ENCODE results near the gene OR10AG1. TPM values are rescaled to one million over a fixed set of nuclear protein-coding genes. Genes with fewer than 3 reads are reported as not detected.

Gene OR10AG1
- total and polyA plus RNA-seq, 10 of the 15 experiments (the other 5 are each of a cell fraction or from before 2014, with no cell fraction given), result not detected

- Histone ChIP-seq H3K27me3 (replicated peaks in 1 of 2; ENCODE audit: control insufficient read depth in 2 of 2, insufficient read depth in 2 of 2, low read length in 1 of 2) (no peaks in the 10 kb centered on the region), H3K36me3 (ENCODE audit: control insufficient read depth in 2 of 2, insufficient read depth in 2 of 2, low read length in 1 of 2) (no peaks in the 10 kb centered on the region), H3K79me2 (ENCODE audit: control insufficient read depth, insufficient read depth, low read length) (no peaks in the 10 kb centered on the region), H2AFZ (ENCODE audit: control insufficient read depth, low read depth, low read length) (no peak overlapping the region), H4K20me1 (ENCODE audit: control insufficient read depth, insufficient read depth) (no peaks in the 10 kb centered on the region), H3K4me2 (ENCODE audit: control insufficient read depth, insufficient read depth) (no peak overlapping the region), H3K4me3 (no peak overlapping the region), H3K9me3 (replicated peaks; ENCODE audit: control insufficient read depth, insufficient read depth, low read length) (no peaks in the 10 kb centered on the region), H3K9ac (ENCODE audit: control insufficient read depth, insufficient read depth, low read length) (no peak overlapping the region), H3K27ac (ENCODE audit: control insufficient read depth, insufficient read depth) (no peak overlapping the region), H3K4me1 (ENCODE audit: control insufficient read depth, insufficient read depth, low read length) (no peaks in the 10 kb centered on the region)
- ChIA-PET CTCF (no interaction called here), SMC1A (ENCODE audit: uncharacterized antibody, unreplicated experiment) (interaction anchor here (1.2 kb wide), 1 partner anchor 12 kb away, joined by 3 read pairs; no protein-coding TSS in a partner anchor), POLR2A (no interaction called here), RAD21 (ENCODE audit: unreplicated experiment) (no interaction called here)
- FAIRE-seq (no peak), DNase-seq (ENCODE audit: low read depth, low spot score) (no peak), ATAC-seq (no peak)
- 45% methylated on average over 5 of the region's 5 CpGs for WGBS (ENCODE audit: insufficient coverage, insufficient replicate concordance, low lambda C conversion rate, missing lambda C conversion rate)
- in situ Hi-C loops (cut with MboI) (no loop called here), intact Hi-C loops (cut with micrococcal nuclease; ENCODE audit: unreplicated experiment) (no loop called here)
- no TSS peak for BruUV-seq (replicated peaks)
- no peak for TF ChIP-seq TCF3 (IDR thresholded peaks at IDR 0.05; ENCODE audit: borderline replicate concordance, insufficient read depth, low read depth, low read length)
- TF ChIP-seq PBX3 (IDR thresholded peaks at IDR 0.05; ENCODE audit: insufficient replicate concordance, low read depth, low read length), result no peak
- no peak for TF ChIP-seq TAF1 (IDR thresholded peaks at IDR 0.05; ENCODE audit: borderline replicate concordance, low read depth, low read length)
- TF ChIP-seq ZNF384 (IDR thresholded peaks at IDR 0.05; ENCODE audit: borderline replicate concordance, low read depth, low read length), result no peak
- TF ChIP-seq STAT1 (conservative IDR thresholded peaks at IDR 0.05), result no peak
- no peak for TF ChIP-seq SMARCA5 (IDR thresholded peaks at IDR 0.05)
- TF ChIP-seq TARDBP (IDR thresholded peaks at IDR 0.05; ENCODE audit: borderline replicate concordance), result no peak
- no peak for TF ChIP-seq IRF3 (IDR thresholded peaks at IDR 0.05)
- TF ChIP-seq, protein P1, sequence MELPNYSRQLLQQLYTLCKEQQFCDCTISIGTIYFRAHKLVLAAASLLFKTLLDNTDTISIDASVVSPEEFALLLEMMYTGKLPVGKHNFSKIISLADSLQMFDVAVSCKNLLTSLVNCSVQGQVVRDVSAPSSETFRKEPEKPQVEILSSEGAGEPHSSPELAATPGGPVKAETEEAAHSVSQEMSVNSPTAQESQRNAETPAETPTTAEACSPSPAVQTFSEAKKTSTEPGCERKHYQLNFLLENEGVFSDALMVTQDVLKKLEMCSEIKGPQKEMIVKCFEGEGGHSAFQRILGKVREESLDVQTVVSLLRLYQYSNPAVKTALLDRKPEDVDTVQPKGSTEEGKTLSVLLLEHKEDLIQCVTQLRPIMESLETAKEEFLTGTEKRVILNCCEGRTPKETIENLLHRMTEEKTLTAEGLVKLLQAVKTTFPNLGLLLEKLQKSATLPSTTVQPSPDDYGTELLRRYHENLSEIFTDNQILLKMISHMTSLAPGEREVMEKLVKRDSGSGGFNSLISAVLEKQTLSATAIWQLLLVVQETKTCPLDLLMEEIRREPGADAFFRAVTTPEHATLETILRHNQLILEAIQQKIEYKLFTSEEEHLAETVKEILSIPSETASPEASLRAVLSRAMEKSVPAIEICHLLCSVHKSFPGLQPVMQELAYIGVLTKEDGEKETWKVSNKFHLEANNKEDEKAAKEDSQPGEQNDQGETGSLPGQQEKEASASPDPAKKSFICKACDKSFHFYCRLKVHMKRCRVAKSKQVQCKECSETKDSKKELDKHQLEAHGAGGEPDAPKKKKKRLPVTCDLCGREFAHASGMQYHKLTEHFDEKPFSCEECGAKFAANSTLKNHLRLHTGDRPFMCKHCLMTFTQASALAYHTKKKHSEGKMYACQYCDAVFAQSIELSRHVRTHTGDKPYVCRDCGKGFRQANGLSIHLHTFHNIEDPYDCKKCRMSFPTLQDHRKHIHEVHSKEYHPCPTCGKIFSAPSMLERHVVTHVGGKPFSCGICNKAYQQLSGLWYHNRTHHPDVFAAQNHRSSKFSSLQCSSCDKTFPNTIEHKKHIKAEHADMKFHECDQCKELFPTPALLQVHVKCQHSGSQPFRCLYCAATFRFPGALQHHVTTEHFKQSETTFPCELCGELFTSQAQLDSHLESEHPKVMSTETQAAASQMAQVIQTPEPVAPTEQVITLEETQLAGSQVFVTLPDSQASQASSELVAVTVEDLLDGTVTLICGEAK (IDR thresholded peaks at IDR 0.05; ENCODE audit: borderline replicate concordance), result no peak
- no peak for TF ChIP-seq KAT2A (conservative IDR thresholded peaks at IDR 0.05; ENCODE audit: control insufficient read depth, low read depth, low read length)
- no peak for TF ChIP-seq NFIC (IDR thresholded peaks at IDR 0.05; ENCODE audit: low read depth, low read length)
- no peak for TF ChIP-seq RUNX3 (IDR thresholded peaks at IDR 0.05; ENCODE audit: low read length)
- no peak for TF ChIP-seq ZNF592 (IDR thresholded peaks at IDR 0.05)
- no peak for TF ChIP-seq YBX1 (IDR thresholded peaks at IDR 0.05)
- no peak for TF ChIP-seq SIN3A (IDR thresholded peaks at IDR 0.05; ENCODE audit: low read depth, low read length)
Measured at GRCh38 chr11:55967914-55968313, 1.8 kb downstream of the OR10AG1 start.

Data from GM12878 (cell line).